ENCODE measurements around the gene ATRAID.

DNA sequence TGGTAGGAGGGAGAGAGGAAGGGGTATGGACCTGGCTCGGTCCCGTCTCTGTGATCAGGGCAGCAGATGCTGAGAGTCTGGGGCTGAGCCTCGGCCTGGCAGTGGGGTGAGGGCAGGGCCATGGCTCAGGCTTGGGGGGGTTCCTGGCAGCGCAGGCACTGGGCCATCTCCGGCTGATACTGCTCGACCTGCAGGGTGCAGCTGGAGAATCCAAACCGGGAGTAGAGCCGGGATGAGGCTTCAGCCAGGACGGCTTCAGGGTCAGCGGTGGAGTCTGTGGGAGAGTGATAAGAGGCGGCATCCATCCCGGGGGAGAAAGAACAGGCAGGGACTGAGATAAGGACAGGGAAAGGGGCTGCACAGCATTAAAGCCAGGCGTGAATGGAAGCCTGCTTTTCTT lies 43.3 kb downstream of the ATRAID start:
- TF ChIP-seq, protein P1, sequence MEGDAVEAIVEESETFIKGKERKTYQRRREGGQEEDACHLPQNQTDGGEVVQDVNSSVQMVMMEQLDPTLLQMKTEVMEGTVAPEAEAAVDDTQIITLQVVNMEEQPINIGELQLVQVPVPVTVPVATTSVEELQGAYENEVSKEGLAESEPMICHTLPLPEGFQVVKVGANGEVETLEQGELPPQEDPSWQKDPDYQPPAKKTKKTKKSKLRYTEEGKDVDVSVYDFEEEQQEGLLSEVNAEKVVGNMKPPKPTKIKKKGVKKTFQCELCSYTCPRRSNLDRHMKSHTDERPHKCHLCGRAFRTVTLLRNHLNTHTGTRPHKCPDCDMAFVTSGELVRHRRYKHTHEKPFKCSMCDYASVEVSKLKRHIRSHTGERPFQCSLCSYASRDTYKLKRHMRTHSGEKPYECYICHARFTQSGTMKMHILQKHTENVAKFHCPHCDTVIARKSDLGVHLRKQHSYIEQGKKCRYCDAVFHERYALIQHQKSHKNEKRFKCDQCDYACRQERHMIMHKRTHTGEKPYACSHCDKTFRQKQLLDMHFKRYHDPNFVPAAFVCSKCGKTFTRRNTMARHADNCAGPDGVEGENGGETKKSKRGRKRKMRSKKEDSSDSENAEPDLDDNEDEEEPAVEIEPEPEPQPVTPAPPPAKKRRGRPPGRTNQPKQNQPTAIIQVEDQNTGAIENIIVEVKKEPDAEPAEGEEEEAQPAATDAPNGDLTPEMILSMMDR (IDR thresholded peaks at IDR 0.05) = no peak
- TF ChIP-seq NFATC4 (CRISPR knock-in tag; IDR thresholded peaks at IDR 0.05) (no peak), ETV6 (CRISPR knock-in tag; IDR thresholded peaks at IDR 0.05) (no peak), NR2C2 (CRISPR knock-in tag; IDR thresholded peaks at IDR 0.05) (no peak), PRDM15 (CRISPR knock-in tag; IDR thresholded peaks at IDR 0.05) (no peak)
- TF ChIP-seq, protein P2, sequence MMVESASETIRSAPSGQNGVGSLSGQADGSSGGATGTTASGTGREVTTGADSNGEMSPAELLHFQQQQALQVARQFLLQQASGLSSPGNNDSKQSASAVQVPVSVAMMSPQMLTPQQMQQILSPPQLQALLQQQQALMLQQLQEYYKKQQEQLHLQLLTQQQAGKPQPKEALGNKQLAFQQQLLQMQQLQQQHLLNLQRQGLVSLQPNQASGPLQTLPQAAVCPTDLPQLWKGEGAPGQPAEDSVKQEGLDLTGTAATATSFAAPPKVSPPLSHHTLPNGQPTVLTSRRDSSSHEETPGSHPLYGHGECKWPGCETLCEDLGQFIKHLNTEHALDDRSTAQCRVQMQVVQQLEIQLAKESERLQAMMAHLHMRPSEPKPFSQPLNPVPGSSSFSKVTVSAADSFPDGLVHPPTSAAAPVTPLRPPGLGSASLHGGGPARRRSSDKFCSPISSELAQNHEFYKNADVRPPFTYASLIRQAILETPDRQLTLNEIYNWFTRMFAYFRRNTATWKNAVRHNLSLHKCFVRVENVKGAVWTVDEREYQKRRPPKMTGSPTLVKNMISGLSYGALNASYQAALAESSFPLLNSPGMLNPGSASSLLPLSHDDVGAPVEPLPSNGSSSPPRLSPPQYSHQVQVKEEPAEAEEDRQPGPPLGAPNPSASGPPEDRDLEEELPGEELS (CRISPR knock-in tag; IDR thresholded peaks at IDR 0.05) = no peak
